HepG2 (cell line): Measurements from ENCODE around the gene TPX2. TPM values are rescaled to one million over a fixed set of nuclear protein-coding genes. Genes with fewer than 3 reads are reported as not detected.
A peak's percentile ranks its signal among the peaks of the same experiment; 100 is the strongest.

ENCODE experiments used
- ATAC-seq: fragments of 200-7000 bp; cut with Tn5 transposase; 3 replicates; pipeline ENCODE4 v1.9.1; 2020; ENCODE audit warnings: mild to moderate bottlenecking, moderate library complexity
- BruUV-seq: library from RNA; stranded (reverse); fragments of 400-500 nt; replicated peaks from 2 replicates; lab custom pipeline; 2021; lab: Mats Ljungman, UMichigan
- CTCF ChIA-PET: fragments of 300-600 bp; formaldehyde crosslinking; extraction: SDS; loops from one replicate; lab custom pipeline; 2021; ENCODE audit warnings: low total read pairs, inconsistent platforms, low intra/inter-chr PET ratio; lab: Yijun Ruan, JAX
- POLR2A ChIA-PET: fragments of 350-600 bp; sonication (Branson Sonifier 250); formaldehyde crosslinking; loops from one replicate; lab custom pipeline; 2020; ENCODE audit warnings: antibody characterized with exemption, inconsistent platforms; lab: Yijun Ruan, JAX
- DNase-seq: peaks from one replicate; pipeline ENCODE4 v3.0.0-alpha.2; 2015; ENCODE audit warnings: low spot score
- FAIRE-seq: peaks from 3 replicates; lab custom pipeline; 2011; peaks lifted over from hg19 to GRCh38; lab: Jason Lieb, UNC
- H2AFZ ChIP-seq: one replicate; pipeline ENCODE4 v1.6.1; 2011; ENCODE audit warnings: low read length, inconsistent platforms
- H3K27ac ChIP-seq: fragments of 300-600 bp; 3 replicates; pipeline ENCODE4 v1.8.0; 2011; ENCODE audit warnings: mixed run types, mild to moderate bottlenecking, mixed read lengths, low read length, inconsistent platforms; ENCODE audit not compliant: insufficient read depth; ENCODE audit errors: extremely low read length
- H3K27me3 ChIP-seq, 2 experiments: fragments of 200-600 bp in 1 of 2; 2 replicates in 1 of 2; 3 replicates in 1 of 2; pipeline versions ENCODE4 v1.6.0 to v1.8.0; 2011; ENCODE audit warnings: low read length in 2 of 2, mild to moderate bottlenecking in 2 of 2, moderate library complexity in 2 of 2, inconsistent platforms in 1 of 2; ENCODE audit not compliant: insufficient read depth in 2 of 2, control insufficient read depth in 1 of 2
- H3K36me3 ChIP-seq, 2 experiments: fragments of 200-600 bp in 1 of 2; replicated peaks in 1 of 2; 2 replicates in 1 of 2; 3 replicates in 1 of 2; pipeline versions ENCODE4 v1.5.1 to v1.8.0; 2011; ENCODE audit warnings: low read length in 2 of 2, inconsistent platforms in 1 of 2; ENCODE audit not compliant: insufficient read depth in 2 of 2, control insufficient read depth in 1 of 2
- H3K4me1 ChIP-seq: 2 replicates; pipeline ENCODE4 v1.5.1; 2012; ENCODE audit warnings: low read length, inconsistent platforms; ENCODE audit not compliant: insufficient read depth
- H3K4me2 ChIP-seq: 2 replicates; pipeline ENCODE4 v1.6.0; 2011; ENCODE audit warnings: low read depth, low read length, inconsistent platforms
- H3K4me3 ChIP-seq, 3 experiments: fragments of 200-600 bp in 1 of 3; sonication (generic), shearing (Covaris generic) in 1 of 3; replicated peaks in 1 of 3; 2 replicates each; pipeline ENCODE4 v1.5.1; 2011 to 2016; ENCODE audit warnings: low read length in 3 of 3, inconsistent platforms in 2 of 3, low read depth in 2 of 3, mild to moderate bottlenecking in 2 of 3, control low read depth in 1 of 3, mixed read lengths in 1 of 3; ENCODE audit not compliant: insufficient read depth in 1 of 3
- H3K79me2 ChIP-seq: one replicate; pipeline ENCODE4 v1.6.1; 2011; ENCODE audit warnings: low read length, inconsistent platforms; ENCODE audit not compliant: insufficient read depth
- H3K9ac ChIP-seq: 2 replicates; pipeline ENCODE4 v1.6.0; 2011; ENCODE audit warnings: mild to moderate bottlenecking, low read depth, low read length, inconsistent platforms; ENCODE audit not compliant: insufficient read depth
- H3K9me3 ChIP-seq: 2 replicates; pipeline ENCODE4 v1.5.1; 2012; ENCODE audit warnings: mild to moderate bottlenecking, low read length
- H4K20me1 ChIP-seq: 2 replicates; pipeline ENCODE4 v1.6.0; 2011; ENCODE audit warnings: inconsistent platforms, mild to moderate bottlenecking, low read length, moderate library complexity; ENCODE audit not compliant: insufficient read depth
- EP300 ChIP-seq, 3 experiments: sonication (generic) in 1 of 3; formaldehyde crosslinking in 1 of 3; IDR thresholded peaks; 2 replicates each; pipeline versions ENCODE4 v1.5.1 to v1.6.1; 2011 to 2020; ENCODE audit warnings: low read depth in 2 of 3, low read length in 2 of 3, borderline replicate concordance in 1 of 3, improper control_type of control experiment in 1 of 3, mild to moderate bottlenecking in 1 of 3, missing genetic modification reagents in 1 of 3, moderate library complexity in 1 of 3
- GATAD1 ChIP-seq: IDR thresholded peaks from 2 replicates; pipeline ENCODE4 v1.6.1; 2016; ENCODE audit warnings: missing genetic modification reagents, missing compliant biosample characterization
- GLI4 ChIP-seq: sonication (generic); formaldehyde crosslinking; IDR thresholded peaks from 2 replicates; pipeline ENCODE4 v1.5.1; 2020; ENCODE audit warnings: missing genetic modification reagents, mild to moderate bottlenecking, moderate library complexity, borderline replicate concordance
- MED8 ChIP-seq: sonication (generic); formaldehyde crosslinking; IDR thresholded peaks from 2 replicates; pipeline ENCODE4 v1.8.1; 2023; ENCODE audit warnings: mild to moderate bottlenecking, missing genetic modification reagents; ENCODE audit not compliant: insufficient replicate concordance
- NFIB ChIP-seq: sonication (generic); formaldehyde crosslinking; IDR thresholded peaks from 2 replicates; pipeline ENCODE4 v1.9.0; 2021; ENCODE audit warnings: missing genetic modification reagents, mild to moderate bottlenecking, borderline replicate concordance
- SMARCC2 ChIP-seq: fragments of 450-650 bp; IDR thresholded peaks from 2 replicates; pipeline ENCODE4 v1.6.1; 2017; ENCODE audit warnings: antibody characterized with exemption, mild to moderate bottlenecking
- ZNF207 ChIP-seq: fragments of 450-650 bp; IDR thresholded peaks from 2 replicates; pipeline ENCODE4 v1.6.1; 2016; ENCODE audit warnings: antibody characterized with exemption, borderline replicate concordance
- ZNF451 ChIP-seq: sonication (generic); formaldehyde crosslinking; IDR thresholded peaks from 2 replicates; pipeline ENCODE4 v1.5.0; 2020; ENCODE audit warnings: mild to moderate bottlenecking, missing genetic modification reagents
- WGBS: methylation state at CpG from one replicate; pipeline ENCODE4 v1.1.6; 2017; ENCODE audit warnings: low lambda C conversion rate; 5-methylcytosine and 5-hydroxymethylcytosine counted together
- in situ Hi-C: cut with HindIII; loops from 2 replicates; pipeline ENCODE4 v1.10.0; 2017; ENCODE audit warnings: low pct_unique_long_range_greater_than_20kb; ENCODE audit not compliant: extremely low pct_ligation_motif_present
- intact Hi-C: fragments of 100-400 bp; cut with micrococcal nuclease; formaldehyde crosslinking; loops from one replicate; pipeline ENCODE4 v1.10.0; 2022; ENCODE audit not compliant: unreplicated experiment
- polyA plus RNA-seq, 8 experiments: library from polyadenylated mRNA; depleted of rRNA in 3 of 8; stranded (reverse) in 7 of 8; unstranded in 1 of 8; fragments of >200 nt; fragmentation: Illumina TruSeq in 4 of 8; extraction: Trizol in 4 of 8; gene quantifications; 2 replicates each; pipeline versions ENCODE4 v1.2.1 to v1.2.3, GENCODE V29; 2011 to 2016; ENCODE audit warnings: low read depth in 4 of 8, missing spikeins in 1 of 8, mixed read lengths in 1 of 8; ENCODE audit not compliant: insufficient read depth in 1 of 8
- total RNA-seq, 5 experiments: library from RNA; depleted of rRNA; stranded (reverse); fragments of >200 nt; fragmentation: Illumina TruSeq; extraction: Trizol; gene quantifications; 2 replicates each; pipeline ENCODE4 v1.2.3, GENCODE V29; 2016; ENCODE audit warnings: low read depth in 1 of 5
- TF ChIP-seq, protein P1 (sequence below): sonication (generic); formaldehyde crosslinking; IDR thresholded peaks from 2 replicates; pipeline ENCODE4 v1.5.0; 2020; ENCODE audit warnings: missing genetic modification reagents
- TF ChIP-seq, protein P2 (sequence below): IDR thresholded peaks from 2 replicates; pipeline ENCODE4 v1.4.0; 2020; ENCODE audit warnings: mild to moderate bottlenecking, missing genetic modification reagents
- TF ChIP-seq, protein P3 (sequence below): sonication (generic); formaldehyde crosslinking; IDR thresholded peaks from 2 replicates; pipeline ENCODE4 v1.4.0; 2020; ENCODE audit warnings: missing genetic modification reagents, borderline replicate concordance
- TF ChIP-seq, protein P4 (sequence below): sonication (generic); formaldehyde crosslinking; IDR thresholded peaks from 2 replicates; pipeline ENCODE4 v1.4.0; 2020; ENCODE audit warnings: missing genetic modification reagents
- TF ChIP-seq, protein P5 (sequence below): conservative IDR thresholded peaks from 2 replicates; pipeline ENCODE4 v1.6.1; 2018; ENCODE audit warnings: missing genetic modification reagents

Gene TPX2
- total and polyA plus RNA-seq, 2 of the 13 experiments (the other 11 are each of a cell fraction or from before 2014, with no cell fraction given), result 34.3 to 124 TPM

DNA sequence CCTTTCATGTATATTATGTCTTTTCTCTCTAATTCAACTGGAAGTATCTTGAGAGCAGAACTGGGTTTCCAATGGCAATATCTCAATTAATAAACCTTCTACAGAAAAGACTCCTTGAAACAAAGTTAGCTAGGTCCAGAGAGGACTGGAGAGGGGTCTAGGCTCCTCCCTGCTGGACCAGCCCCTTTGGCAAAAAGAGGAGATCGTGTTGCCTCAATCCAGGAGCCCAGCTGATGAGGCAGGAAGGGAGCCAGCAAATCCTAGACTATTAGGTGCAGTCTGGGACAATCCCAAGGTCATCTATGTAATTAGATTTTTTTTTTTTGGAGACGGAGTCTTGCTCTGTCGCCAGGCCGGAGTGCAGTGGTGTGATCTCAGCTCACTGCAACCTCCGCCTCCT, 38.3 kb upstream of the TPX2 start:
- in situ Hi-C loops, result no loop called here
- Histone ChIP-seq H3K27ac (peak overlapping the region; percentile 83), H4K20me1 (no peaks in the 10 kb centered on the region), H3K4me1 (peaks cover 100% of the 10 kb centered on the region), H3K79me2 (peaks cover 89% of the 10 kb centered on the region), H3K36me3 (peaks cover 24 to 48% of the 10 kb centered on the region in 2 experiments), H3K9ac (peak overlapping the region; percentile 0; the same call in 1 of the 2 replicates), H3K4me2 (no peak overlapping the region), H3K4me3 (no peak overlapping the region), H3K9me3 (no peaks in the 10 kb centered on the region), H3K27me3 (no peaks in the 10 kb centered on the region), H2AFZ (no peak overlapping the region)
- intact Hi-C loops, result no loop called here
- WGBS, result 95% methylated on average over 5 of the region's 5 CpGs
- DNase-seq (no peak), FAIRE-seq (no peak), ATAC-seq (no peak)
- ChIA-PET POLR2A (interaction anchor here (0.8 to 33.2 kb wide), 7 partner anchors 14 to 128 kb away, joined by 3 to 2822 read pairs (median 32); partner anchors contain the start of gene BCL2L1), CTCF (no interaction called here)
- no TSS peak for BruUV-seq
- TF ChIP-seq EP300 (IDR thresholded peaks at IDR 0.05; ENCODE audit: low read depth in 2 of 2, low read length in 2 of 2) (no peak), EP300 (CRISPR knock-in tag; IDR thresholded peaks at IDR 0.05; ENCODE audit: borderline replicate concordance) (no peak), MED8 (CRISPR knock-in tag) (no peak), NFIB (CRISPR knock-in tag) (no peak), GATAD1 (CRISPR knock-in tag) (no peak), SMARCC2 (no peak), GLI4 (CRISPR knock-in tag) (0 out of 2 replicates have a peak, but pooled peaks have one; percentile 8), ZNF451 (CRISPR knock-in tag) (0 out of 2 replicates have a peak, but pooled peaks have one; percentile 12), ZNF207 (no peak)
- TF ChIP-seq, protein P1, sequence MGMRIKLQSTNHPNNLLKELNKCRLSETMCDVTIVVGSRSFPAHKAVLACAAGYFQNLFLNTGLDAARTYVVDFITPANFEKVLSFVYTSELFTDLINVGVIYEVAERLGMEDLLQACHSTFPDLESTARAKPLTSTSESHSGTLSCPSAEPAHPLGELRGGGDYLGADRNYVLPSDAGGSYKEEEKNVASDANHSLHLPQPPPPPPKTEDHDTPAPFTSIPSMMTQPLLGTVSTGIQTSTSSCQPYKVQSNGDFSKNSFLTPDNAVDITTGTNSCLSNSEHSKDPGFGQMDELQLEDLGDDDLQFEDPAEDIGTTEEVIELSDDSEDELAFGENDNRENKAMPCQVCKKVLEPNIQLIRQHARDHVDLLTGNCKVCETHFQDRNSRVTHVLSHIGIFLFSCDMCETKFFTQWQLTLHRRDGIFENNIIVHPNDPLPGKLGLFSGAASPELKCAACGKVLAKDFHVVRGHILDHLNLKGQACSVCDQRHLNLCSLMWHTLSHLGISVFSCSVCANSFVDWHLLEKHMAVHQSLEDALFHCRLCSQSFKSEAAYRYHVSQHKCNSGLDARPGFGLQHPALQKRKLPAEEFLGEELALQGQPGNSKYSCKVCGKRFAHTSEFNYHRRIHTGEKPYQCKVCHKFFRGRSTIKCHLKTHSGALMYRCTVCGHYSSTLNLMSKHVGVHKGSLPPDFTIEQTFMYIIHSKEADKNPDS (CRISPR knock-in tag), result no peak
- TF ChIP-seq, protein P2, sequence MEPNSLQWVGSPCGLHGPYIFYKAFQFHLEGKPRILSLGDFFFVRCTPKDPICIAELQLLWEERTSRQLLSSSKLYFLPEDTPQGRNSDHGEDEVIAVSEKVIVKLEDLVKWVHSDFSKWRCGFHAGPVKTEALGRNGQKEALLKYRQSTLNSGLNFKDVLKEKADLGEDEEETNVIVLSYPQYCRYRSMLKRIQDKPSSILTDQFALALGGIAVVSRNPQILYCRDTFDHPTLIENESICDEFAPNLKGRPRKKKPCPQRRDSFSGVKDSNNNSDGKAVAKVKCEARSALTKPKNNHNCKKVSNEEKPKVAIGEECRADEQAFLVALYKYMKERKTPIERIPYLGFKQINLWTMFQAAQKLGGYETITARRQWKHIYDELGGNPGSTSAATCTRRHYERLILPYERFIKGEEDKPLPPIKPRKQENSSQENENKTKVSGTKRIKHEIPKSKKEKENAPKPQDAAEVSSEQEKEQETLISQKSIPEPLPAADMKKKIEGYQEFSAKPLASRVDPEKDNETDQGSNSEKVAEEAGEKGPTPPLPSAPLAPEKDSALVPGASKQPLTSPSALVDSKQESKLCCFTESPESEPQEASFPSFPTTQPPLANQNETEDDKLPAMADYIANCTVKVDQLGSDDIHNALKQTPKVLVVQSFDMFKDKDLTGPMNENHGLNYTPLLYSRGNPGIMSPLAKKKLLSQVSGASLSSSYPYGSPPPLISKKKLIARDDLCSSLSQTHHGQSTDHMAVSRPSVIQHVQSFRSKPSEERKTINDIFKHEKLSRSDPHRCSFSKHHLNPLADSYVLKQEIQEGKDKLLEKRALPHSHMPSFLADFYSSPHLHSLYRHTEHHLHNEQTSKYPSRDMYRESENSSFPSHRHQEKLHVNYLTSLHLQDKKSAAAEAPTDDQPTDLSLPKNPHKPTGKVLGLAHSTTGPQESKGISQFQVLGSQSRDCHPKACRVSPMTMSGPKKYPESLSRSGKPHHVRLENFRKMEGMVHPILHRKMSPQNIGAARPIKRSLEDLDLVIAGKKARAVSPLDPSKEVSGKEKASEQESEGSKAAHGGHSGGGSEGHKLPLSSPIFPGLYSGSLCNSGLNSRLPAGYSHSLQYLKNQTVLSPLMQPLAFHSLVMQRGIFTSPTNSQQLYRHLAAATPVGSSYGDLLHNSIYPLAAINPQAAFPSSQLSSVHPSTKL, result no peak
- TF ChIP-seq, protein P3, sequence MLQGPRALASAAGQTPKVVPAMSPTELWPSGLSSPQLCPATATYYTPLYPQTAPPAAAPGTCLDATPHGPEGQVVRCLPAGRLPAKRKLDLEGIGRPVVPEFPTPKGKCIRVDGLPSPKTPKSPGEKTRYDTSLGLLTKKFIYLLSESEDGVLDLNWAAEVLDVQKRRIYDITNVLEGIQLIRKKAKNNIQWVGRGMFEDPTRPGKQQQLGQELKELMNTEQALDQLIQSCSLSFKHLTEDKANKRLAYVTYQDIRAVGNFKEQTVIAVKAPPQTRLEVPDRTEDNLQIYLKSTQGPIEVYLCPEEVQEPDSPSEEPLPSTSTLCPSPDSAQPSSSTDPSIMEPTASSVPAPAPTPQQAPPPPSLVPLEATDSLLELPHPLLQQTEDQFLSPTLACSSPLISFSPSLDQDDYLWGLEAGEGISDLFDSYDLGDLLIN, result no peak
- TF ChIP-seq, protein P4, sequence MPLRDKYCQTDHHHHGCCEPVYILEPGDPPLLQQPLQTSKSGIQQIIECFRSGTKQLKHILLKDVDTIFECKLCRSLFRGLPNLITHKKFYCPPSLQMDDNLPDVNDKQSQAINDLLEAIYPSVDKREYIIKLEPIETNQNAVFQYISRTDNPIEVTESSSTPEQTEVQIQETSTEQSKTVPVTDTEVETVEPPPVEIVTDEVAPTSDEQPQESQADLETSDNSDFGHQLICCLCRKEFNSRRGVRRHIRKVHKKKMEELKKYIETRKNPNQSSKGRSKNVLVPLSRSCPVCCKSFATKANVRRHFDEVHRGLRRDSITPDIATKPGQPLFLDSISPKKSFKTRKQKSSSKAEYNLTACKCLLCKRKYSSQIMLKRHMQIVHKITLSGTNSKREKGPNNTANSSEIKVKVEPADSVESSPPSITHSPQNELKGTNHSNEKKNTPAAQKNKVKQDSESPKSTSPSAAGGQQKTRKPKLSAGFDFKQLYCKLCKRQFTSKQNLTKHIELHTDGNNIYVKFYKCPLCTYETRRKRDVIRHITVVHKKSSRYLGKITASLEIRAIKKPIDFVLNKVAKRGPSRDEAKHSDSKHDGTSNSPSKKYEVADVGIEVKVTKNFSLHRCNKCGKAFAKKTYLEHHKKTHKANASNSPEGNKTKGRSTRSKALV (CRISPR knock-in tag), result no peak
- TF ChIP-seq, protein P5, sequence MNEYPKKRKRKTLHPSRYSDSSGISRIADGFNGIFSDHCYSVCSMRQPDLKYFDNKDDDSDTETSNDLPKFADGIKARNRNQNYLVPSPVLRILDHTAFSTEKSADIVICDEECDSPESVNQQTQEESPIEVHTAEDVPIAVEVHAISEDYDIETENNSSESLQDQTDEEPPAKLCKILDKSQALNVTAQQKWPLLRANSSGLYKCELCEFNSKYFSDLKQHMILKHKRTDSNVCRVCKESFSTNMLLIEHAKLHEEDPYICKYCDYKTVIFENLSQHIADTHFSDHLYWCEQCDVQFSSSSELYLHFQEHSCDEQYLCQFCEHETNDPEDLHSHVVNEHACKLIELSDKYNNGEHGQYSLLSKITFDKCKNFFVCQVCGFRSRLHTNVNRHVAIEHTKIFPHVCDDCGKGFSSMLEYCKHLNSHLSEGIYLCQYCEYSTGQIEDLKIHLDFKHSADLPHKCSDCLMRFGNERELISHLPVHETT, result no peak
